ENCODE measurements around the gene ZBTB8B.

Gene ZBTB8B

DNA sequence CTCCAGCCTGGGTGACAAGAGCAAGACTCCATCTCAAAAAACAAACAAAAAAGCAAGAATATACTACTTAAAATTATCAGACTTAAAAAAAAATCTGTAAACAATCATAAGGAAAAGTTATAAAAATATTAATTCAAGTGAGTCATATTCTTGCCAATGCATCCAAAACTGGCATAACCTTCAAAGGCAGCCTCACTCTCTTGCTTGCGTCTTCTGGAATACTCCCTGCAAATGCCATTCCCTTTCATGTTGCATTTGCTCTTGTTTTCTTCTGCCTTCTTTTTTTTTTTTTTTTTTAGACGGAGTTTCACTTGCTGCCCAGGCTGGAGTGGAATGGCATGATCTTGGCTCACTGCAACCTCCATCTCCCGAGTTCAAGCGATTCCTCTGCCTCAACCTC, 42.1 kb downstream of the ZBTB8B start:
- H3K4me1 ChIP-seq (ENCODE audit: control insufficient read depth, insufficient read depth, low read length, poor library complexity, severe bottlenecking), result peaks cover under 1% of the 10 kb centered on the region
- no peak overlapping the region for H3K4me3 ChIP-seq (ENCODE audit: extremely low read depth, insufficient read depth, low read length, poor library complexity, severe bottlenecking)
- WGBS, 2 experiments (ENCODE audit: insufficient coverage in 2 of 2), result 96 to 100% methylated on average over 3 of the region's 4 CpGs
- no peaks in the 10 kb centered on the region for H3K9me3 ChIP-seq (ENCODE audit: control insufficient read depth, low read length)
- no peaks in the 10 kb centered on the region for H3K36me3 ChIP-seq (ENCODE audit: control insufficient read depth, insufficient read depth, low read length)
- H3K27ac ChIP-seq (ENCODE audit: low read depth, low read length, severe bottlenecking), result no peak overlapping the region

- no peaks in the 10 kb centered on the region for H3K36me3 ChIP-seq (ENCODE audit: control insufficient read depth, insufficient read depth, low read length)
- H3K4me3 ChIP-seq (ENCODE audit: extremely low read depth, insufficient read depth, low read length, poor library complexity, severe bottlenecking), result no peak overlapping the region
- WGBS, 2 experiments (ENCODE audit: insufficient coverage in 2 of 2), result 86 to 95% methylated on average over 2 to 4 of the region's 5 CpGs
- H3K4me1 ChIP-seq (ENCODE audit: control insufficient read depth, insufficient read depth, low read length, poor library complexity, severe bottlenecking), result no peaks in the 10 kb centered on the region
- no peaks in the 10 kb centered on the region for H3K9me3 ChIP-seq (ENCODE audit: control insufficient read depth, low read length)
- no peak overlapping the region for H3K27ac ChIP-seq (ENCODE audit: low read depth, low read length, severe bottlenecking)
Observed at GRCh38 chr1:32508761-32509160, 43.9 kb downstream of the ZBTB8B start.

GRCh38 chr1:32509939-32510338, 45.1 kb downstream of the ZBTB8B start:
- Histone ChIP-seq H3K27ac (ENCODE audit: low read depth, low read length, severe bottlenecking) (no peak overlapping the region), H3K4me3 (ENCODE audit: extremely low read depth, insufficient read depth, low read length, poor library complexity, severe bottlenecking) (no peak overlapping the region), H3K9me3 (ENCODE audit: control insufficient read depth, low read length) (no peaks in the 10 kb centered on the region), H3K36me3 (ENCODE audit: control insufficient read depth, insufficient read depth, low read length) (no peaks in the 10 kb centered on the region), H3K4me1 (ENCODE audit: control insufficient read depth, insufficient read depth, low read length, poor library complexity, severe bottlenecking) (no peaks in the 10 kb centered on the region)
- WGBS, 2 experiments (ENCODE audit: insufficient coverage in 2 of 2), result 85 to 100% methylated on average over 1 of the region's 1 CpG

Data from mesodermal cell (in vitro differentiated cells).